Measurements from ENCODE around the gene TUBB2B. TPM values are rescaled to one million over a fixed set of nuclear protein-coding genes. Genes with fewer than 3 reads are reported as not detected.

The TUBB2B gene
- total and polyA plus RNA-seq, 4 donors = 0.22 to 4.6 (median 3.2) TPM

DNA sequence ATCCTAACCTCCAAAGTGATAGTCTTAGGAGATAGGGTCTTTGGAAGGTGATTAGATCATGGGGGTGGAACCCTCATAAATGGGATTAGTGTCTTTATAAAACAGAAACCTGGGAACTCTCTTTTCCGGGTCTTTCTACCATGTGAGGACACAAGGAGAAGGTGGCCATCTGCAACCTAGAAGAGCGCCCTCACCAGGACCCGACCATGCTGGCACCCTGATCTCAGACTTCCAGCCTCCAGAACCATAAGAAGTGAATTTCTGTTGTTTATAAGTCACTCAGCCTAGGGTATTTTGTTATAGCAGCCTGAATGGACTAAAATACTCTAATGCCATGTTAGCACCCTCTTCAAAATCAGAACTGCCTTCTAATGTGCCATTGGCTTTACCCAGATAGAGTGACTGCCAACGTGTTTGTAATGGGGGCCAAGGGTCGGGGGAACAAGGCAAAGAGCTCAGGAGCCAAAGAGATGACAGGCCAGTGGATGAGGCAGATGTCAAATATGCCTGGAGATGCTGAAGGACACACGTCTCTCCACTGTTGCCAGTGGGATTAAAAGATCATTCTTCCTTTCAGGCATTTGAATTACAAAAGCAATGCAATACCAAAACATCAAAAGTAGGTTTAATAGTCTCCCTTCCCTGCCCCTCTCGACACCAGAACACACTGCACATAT lies 21.0 kb downstream of the TUBB2B start:
- no peaks in the 10 kb centered on the region for H3K9me3 ChIP-seq (ENCODE audit: control insufficient read depth in 4 of 4, low read length in 3 of 4)
- no peak overlapping the region for H3K27ac ChIP-seq (ENCODE audit: low read depth in 1 of 2, low read length in 2 of 2)
- WGBS = 86% methylated on average over 7 of the region's 7 CpGs
- no peaks in the 10 kb centered on the region for H3K27me3 ChIP-seq (ENCODE audit: control insufficient read depth in 4 of 4, insufficient read depth in 4 of 4, low read length in 3 of 4)
- H3K36me3 ChIP-seq (ENCODE audit: control insufficient read depth in 4 of 4, insufficient read depth in 3 of 4, low read depth in 1 of 4, low read length in 3 of 4) = no peaks in the 10 kb centered on the region
- no peaks in the 10 kb centered on the region for H3K4me1 ChIP-seq (ENCODE audit: control insufficient read depth in 4 of 4, insufficient read depth in 4 of 4, low read length in 3 of 4)
- H3K4me3 ChIP-seq (ENCODE audit: low read depth in 1 of 3, low read length in 3 of 3) = no peak overlapping the region
- H3K9ac ChIP-seq (ENCODE audit: low read depth in 1 of 2, low read length in 2 of 2) = no peak overlapping the region
- no peak for DNase-seq (ENCODE audit: low spot score)
- TF ChIP-seq FOXA1 (IDR thresholded peaks at IDR 0.05) (no peak), EGR1 (IDR thresholded peaks at IDR 0.05; ENCODE audit: low read depth in 2 of 2) (no peak), TAF1 (conservative IDR thresholded peaks at IDR 0.05) (no peak), HNF4A (conservative IDR thresholded peaks at IDR 0.05) (no peak)
- TF ChIP-seq, protein P1, sequence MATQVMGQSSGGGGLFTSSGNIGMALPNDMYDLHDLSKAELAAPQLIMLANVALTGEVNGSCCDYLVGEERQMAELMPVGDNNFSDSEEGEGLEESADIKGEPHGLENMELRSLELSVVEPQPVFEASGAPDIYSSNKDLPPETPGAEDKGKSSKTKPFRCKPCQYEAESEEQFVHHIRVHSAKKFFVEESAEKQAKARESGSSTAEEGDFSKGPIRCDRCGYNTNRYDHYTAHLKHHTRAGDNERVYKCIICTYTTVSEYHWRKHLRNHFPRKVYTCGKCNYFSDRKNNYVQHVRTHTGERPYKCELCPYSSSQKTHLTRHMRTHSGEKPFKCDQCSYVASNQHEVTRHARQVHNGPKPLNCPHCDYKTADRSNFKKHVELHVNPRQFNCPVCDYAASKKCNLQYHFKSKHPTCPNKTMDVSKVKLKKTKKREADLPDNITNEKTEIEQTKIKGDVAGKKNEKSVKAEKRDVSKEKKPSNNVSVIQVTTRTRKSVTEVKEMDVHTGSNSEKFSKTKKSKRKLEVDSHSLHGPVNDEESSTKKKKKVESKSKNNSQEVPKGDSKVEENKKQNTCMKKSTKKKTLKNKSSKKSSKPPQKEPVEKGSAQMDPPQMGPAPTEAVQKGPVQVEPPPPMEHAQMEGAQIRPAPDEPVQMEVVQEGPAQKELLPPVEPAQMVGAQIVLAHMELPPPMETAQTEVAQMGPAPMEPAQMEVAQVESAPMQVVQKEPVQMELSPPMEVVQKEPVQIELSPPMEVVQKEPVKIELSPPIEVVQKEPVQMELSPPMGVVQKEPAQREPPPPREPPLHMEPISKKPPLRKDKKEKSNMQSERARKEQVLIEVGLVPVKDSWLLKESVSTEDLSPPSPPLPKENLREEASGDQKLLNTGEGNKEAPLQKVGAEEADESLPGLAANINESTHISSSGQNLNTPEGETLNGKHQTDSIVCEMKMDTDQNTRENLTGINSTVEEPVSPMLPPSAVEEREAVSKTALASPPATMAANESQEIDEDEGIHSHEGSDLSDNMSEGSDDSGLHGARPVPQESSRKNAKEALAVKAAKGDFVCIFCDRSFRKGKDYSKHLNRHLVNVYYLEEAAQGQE (IDR thresholded peaks at IDR 0.05) = no peak
- TF ChIP-seq, protein P2, sequence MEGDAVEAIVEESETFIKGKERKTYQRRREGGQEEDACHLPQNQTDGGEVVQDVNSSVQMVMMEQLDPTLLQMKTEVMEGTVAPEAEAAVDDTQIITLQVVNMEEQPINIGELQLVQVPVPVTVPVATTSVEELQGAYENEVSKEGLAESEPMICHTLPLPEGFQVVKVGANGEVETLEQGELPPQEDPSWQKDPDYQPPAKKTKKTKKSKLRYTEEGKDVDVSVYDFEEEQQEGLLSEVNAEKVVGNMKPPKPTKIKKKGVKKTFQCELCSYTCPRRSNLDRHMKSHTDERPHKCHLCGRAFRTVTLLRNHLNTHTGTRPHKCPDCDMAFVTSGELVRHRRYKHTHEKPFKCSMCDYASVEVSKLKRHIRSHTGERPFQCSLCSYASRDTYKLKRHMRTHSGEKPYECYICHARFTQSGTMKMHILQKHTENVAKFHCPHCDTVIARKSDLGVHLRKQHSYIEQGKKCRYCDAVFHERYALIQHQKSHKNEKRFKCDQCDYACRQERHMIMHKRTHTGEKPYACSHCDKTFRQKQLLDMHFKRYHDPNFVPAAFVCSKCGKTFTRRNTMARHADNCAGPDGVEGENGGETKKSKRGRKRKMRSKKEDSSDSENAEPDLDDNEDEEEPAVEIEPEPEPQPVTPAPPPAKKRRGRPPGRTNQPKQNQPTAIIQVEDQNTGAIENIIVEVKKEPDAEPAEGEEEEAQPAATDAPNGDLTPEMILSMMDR (IDR thresholded peaks at IDR 0.05; ENCODE audit: low read depth, low read length, missing input control) = no peak

DNA sequence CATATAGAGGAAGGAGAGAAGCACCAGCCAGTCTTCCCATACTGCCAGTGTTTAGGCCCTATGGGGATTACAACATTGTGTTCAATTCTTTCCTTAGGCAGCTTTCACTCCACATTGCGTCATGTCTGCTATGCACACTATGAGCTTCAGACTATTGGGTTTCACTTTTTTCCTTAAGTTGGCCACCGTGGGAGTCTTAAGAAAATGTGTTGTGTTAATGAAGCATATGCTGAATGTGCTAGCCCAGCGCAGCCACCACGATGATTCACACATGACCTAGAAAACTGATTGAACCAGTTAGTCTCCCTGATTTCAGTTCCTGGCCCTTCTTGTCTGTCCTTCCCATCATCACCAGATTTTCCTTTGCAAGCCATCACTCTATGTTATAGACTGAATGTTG lies 21.5 kb downstream of the TUBB2B start:
- no peak for DNase-seq (ENCODE audit: low spot score)
- no peak for TF ChIP-seq TAF1 (conservative IDR thresholded peaks at IDR 0.05)
- TF ChIP-seq GABPA (IDR thresholded peaks at IDR 0.05 in 1 of 2, conservative IDR thresholded peaks at IDR 0.05 in 1 of 2) = no peak
- TF ChIP-seq, protein P3, sequence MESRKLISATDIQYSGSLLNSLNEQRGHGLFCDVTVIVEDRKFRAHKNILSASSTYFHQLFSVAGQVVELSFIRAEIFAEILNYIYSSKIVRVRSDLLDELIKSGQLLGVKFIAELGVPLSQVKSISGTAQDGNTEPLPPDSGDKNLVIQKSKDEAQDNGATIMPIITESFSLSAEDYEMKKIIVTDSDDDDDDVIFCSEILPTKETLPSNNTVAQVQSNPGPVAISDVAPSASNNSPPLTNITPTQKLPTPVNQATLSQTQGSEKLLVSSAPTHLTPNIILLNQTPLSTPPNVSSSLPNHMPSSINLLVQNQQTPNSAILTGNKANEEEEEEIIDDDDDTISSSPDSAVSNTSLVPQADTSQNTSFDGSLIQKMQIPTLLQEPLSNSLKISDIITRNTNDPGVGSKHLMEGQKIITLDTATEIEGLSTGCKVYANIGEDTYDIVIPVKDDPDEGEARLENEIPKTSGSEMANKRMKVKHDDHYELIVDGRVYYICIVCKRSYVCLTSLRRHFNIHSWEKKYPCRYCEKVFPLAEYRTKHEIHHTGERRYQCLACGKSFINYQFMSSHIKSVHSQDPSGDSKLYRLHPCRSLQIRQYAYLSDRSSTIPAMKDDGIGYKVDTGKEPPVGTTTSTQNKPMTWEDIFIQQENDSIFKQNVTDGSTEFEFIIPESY (IDR thresholded peaks at IDR 0.05) = no peak
- no peak for TF ChIP-seq YY1 (IDR thresholded peaks at IDR 0.05)
- TF ChIP-seq, protein P2 (IDR thresholded peaks at IDR 0.05; ENCODE audit: low read depth, low read length, missing input control) = no peak
- TF ChIP-seq FOXA1 (IDR thresholded peaks at IDR 0.05) = no peak
- Histone ChIP-seq H3K4me3 (ENCODE audit: low read depth in 1 of 3, low read length in 3 of 3) (no peak overlapping the region), H3K9ac (ENCODE audit: low read depth in 1 of 2, low read length in 2 of 2) (no peak overlapping the region), H3K27ac (ENCODE audit: low read depth in 1 of 2, low read length in 2 of 2) (no peak overlapping the region), H3K27me3 (ENCODE audit: control insufficient read depth in 4 of 4, insufficient read depth in 4 of 4, low read length in 3 of 4) (no peaks in the 10 kb centered on the region), H3K9me3 (ENCODE audit: control insufficient read depth in 4 of 4, low read length in 3 of 4) (no peaks in the 10 kb centered on the region), H3K4me1 (ENCODE audit: control insufficient read depth in 4 of 4, insufficient read depth in 4 of 4, low read length in 3 of 4) (no peaks in the 10 kb centered on the region), H3K36me3 (ENCODE audit: control insufficient read depth in 4 of 4, insufficient read depth in 3 of 4, low read depth in 1 of 4, low read length in 3 of 4) (no peaks in the 10 kb centered on the region)
- WGBS = 89% methylated on average over 4 of the region's 4 CpGs
